ENCODE measurements around the gene ITGAD.

GRCh38 chr16:31414706-31415105 is 21.6 kb downstream of the ITGAD start:
- TF ChIP-seq ARNTL (CRISPR knock-in tag; IDR thresholded peaks at IDR 0.05; ENCODE audit: borderline replicate concordance, low read depth) (no peak), ISL1 (CRISPR knock-in tag; IDR thresholded peaks at IDR 0.05) (no peak), ZNF8 (CRISPR knock-in tag; IDR thresholded peaks at IDR 0.05) (no peak), ZFP3 (CRISPR knock-in tag; IDR thresholded peaks at IDR 0.05) (no peak), OSR1 (CRISPR knock-in tag; IDR thresholded peaks at IDR 0.05) (no peak)
